Coronary artery (tissue), 2 donors: ENCODE results near the gene ZNF324.
"Not testable (repeated sequence)": the region's sequence is repeated elsewhere in the genome, so short reads cannot be mapped to it uniquely, and the experiment has no call there.

Experiments
- DNase-seq: peaks from one replicate; pipeline ENCODE4 v3.0.0-alpha.2; 2017; ENCODE audit warnings: low spot score
- H3K27ac ChIP-seq, 2 donors: fragments of 200-600 bp; sonication (generic); one replicate each; pipeline ENCODE4 v1.5.1; 2016 to 2019
- H3K4me3 ChIP-seq: fragments of 200-600 bp; sonication (generic); 2 replicates; pipeline ENCODE4 v1.5.1; 2016; ENCODE audit warnings: mild to moderate bottlenecking, moderate library complexity
- TF ChIP-seq, protein P1 (sequence below): fragments of 200-600 bp; sonication (generic); IDR thresholded peaks from one replicate; pipeline ENCODE4 v1.5.1; 2019; ENCODE audit warnings: antibody characterized with exemption

Gene ZNF324

GRCh38 chr19:58468216-58468839, 1.4 kb downstream of the ZNF324 start:
- Histone ChIP-seq H3K27ac (no peak overlapping the region), H3K4me3 (peak overlapping the region; percentile 82)
- no peak for DNase-seq
- TF ChIP-seq, protein P1, sequence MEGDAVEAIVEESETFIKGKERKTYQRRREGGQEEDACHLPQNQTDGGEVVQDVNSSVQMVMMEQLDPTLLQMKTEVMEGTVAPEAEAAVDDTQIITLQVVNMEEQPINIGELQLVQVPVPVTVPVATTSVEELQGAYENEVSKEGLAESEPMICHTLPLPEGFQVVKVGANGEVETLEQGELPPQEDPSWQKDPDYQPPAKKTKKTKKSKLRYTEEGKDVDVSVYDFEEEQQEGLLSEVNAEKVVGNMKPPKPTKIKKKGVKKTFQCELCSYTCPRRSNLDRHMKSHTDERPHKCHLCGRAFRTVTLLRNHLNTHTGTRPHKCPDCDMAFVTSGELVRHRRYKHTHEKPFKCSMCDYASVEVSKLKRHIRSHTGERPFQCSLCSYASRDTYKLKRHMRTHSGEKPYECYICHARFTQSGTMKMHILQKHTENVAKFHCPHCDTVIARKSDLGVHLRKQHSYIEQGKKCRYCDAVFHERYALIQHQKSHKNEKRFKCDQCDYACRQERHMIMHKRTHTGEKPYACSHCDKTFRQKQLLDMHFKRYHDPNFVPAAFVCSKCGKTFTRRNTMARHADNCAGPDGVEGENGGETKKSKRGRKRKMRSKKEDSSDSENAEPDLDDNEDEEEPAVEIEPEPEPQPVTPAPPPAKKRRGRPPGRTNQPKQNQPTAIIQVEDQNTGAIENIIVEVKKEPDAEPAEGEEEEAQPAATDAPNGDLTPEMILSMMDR = no peak

- no peak overlapping the region for H3K27ac ChIP-seq
- H3K4me3 ChIP-seq = no peak overlapping the region
- TF ChIP-seq, protein P1 = no peak
- no peak for DNase-seq
Measured at GRCh38 chr19:58469241-58470013, 2.5 kb downstream of the ZNF324 start.

DNA sequence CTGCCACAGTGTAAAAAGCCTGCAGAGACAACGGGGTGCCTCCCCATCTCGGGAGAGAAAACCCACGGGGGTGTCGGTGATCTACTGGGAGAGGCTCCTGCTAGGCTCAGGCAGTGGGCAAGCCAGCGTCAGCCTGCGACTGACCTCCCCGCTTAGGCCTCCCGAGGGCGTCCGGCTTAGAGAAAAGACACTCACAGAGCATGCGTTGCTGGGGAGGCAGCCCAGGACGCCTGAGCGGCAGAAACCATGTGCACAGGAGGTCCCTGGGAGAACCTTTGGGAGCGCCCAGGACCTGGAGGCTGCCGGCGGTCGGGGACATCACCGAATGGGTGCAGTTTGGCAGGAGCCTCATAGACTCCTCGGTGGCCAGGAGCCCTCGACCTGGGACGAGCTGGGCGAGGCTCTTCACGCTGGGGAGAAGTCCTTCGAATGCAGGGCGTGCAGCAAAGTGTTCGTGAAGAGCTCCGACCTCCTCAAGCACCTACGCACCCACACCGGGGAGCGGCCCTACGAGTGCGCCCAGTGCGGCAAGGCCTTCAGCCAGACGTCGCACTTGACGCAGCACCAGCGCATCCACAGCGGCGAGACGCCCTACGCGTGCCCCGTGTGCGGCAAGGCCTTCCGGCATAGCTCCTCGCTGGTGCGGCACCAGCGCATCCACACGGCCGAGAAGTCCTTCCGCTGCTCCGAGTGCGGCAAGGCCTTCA, 4.1 kb downstream of the ZNF324 start:
- not testable (repeated sequence) for DNase-seq, H3K27ac ChIP-seq

DNA sequence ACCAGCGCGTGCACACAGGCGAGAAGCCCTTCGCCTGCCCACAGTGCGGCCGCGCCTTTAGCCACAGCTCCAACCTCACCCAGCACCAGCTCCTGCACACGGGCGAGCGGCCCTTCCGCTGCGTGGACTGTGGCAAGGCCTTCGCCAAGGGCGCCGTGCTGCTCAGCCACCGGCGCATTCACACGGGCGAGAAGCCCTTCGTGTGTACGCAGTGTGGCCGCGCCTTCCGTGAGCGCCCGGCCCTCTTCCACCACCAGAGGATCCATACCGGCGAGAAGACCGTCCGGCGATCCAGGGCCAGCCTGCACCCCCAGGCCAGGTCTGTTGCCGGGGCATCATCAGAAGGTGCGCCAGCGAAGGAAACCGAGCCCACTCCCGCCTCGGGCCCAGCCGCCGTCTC, 4.9 kb downstream of the ZNF324 start:
- TF ChIP-seq, protein P1 = no peak
- DNase-seq = no peak
- Histone ChIP-seq H3K4me3 (no peak overlapping the region), H3K27ac (no peak overlapping the region)

More for the DNA sequence above, 4.1 kb downstream of the ZNF324 start:
- not testable (repeated sequence) for H3K4me3 ChIP-seq

DNA sequence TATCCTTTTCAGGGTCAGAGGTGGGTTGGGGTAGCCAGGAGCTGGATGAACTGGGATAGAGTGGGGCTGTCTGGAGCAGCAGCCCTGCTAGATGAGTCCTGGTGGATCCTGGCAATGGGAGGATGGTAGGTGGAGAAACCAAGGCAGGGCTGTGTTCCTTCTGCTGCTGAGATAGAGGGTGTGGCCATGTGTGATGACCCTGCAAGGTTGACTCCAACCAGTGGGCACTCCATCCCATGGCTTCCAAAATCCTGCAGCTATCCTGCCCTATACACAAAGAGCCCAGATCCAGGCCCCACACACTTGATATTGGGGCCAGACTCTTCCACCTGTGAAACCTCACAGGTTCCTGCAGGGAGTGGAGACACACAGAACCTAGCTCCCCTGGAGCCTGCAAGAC, 6.9 kb downstream of the ZNF324 start:
- TF ChIP-seq, protein P1 = no peak
- H3K27ac ChIP-seq = no peak overlapping the region
- no peak overlapping the region for H3K4me3 ChIP-seq
- no peak for DNase-seq

DNA sequence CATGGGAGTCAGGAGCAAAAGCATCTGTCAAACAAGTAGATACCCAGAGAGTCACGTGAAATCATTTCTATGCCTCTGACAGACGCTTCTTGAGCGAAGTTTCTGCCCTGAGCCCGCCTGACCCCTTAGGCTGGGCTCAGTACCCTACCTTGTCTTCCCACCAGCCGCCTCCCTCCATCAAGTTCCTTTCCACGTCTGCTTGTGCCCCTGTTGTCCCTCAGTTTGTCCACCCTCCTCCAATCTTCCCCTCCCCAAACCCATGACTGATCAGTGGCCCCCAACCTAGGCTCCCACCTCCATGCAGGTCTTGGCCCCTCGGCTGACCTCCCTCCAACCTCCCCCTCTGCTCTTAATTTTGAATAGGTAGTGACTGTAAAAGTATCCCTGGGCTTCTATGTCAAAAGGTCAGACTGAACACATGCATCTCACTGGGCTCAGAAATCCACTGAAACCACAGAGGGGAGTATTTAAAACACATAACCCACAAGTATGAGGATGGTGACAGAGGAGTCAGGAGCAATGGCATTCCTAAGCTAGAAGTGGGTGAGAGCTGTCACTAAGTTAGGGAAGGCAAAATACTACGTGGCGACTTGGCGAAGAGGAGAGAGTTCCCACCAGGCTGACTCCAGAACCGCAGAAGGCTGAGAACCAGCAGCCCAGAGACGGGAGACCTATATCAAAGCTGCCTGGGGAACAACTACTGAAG, 7.6 kb downstream of the ZNF324 start:
- Histone ChIP-seq H3K27ac (peak overlapping the region in 1 of 2 donors; percentile 93), H3K4me3 (no peak overlapping the region)
- TF ChIP-seq, protein P1 = no peak
- no peak for DNase-seq
